ENCODE measurements around the gene MAST2.

Gene MAST2

DNA sequence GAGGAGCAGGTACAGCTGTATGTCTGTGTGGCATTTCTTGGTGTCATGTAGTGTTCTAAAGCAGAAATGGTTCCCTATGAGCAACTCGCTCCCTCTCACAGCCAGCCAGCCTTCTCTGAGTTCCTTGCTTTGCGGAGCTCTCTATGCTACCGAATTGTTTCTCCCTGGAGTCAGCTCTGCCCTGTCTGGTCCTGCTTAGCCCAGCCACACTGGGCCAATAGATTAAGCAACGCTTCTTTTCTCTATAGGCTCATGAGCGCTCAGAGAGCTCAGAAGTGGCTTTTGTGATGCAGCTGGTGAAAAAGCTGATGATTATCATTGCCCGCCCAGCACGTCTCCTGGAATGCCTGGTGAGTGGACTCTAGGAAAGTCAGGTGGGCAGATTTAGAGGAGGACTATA is 215.9 kb downstream of the MAST2 start:
- no peak overlapping the region for H3K27ac ChIP-seq
- TF ChIP-seq, protein P1, sequence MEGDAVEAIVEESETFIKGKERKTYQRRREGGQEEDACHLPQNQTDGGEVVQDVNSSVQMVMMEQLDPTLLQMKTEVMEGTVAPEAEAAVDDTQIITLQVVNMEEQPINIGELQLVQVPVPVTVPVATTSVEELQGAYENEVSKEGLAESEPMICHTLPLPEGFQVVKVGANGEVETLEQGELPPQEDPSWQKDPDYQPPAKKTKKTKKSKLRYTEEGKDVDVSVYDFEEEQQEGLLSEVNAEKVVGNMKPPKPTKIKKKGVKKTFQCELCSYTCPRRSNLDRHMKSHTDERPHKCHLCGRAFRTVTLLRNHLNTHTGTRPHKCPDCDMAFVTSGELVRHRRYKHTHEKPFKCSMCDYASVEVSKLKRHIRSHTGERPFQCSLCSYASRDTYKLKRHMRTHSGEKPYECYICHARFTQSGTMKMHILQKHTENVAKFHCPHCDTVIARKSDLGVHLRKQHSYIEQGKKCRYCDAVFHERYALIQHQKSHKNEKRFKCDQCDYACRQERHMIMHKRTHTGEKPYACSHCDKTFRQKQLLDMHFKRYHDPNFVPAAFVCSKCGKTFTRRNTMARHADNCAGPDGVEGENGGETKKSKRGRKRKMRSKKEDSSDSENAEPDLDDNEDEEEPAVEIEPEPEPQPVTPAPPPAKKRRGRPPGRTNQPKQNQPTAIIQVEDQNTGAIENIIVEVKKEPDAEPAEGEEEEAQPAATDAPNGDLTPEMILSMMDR (conservative IDR thresholded peaks at IDR 0.05): no peak

DNA sequence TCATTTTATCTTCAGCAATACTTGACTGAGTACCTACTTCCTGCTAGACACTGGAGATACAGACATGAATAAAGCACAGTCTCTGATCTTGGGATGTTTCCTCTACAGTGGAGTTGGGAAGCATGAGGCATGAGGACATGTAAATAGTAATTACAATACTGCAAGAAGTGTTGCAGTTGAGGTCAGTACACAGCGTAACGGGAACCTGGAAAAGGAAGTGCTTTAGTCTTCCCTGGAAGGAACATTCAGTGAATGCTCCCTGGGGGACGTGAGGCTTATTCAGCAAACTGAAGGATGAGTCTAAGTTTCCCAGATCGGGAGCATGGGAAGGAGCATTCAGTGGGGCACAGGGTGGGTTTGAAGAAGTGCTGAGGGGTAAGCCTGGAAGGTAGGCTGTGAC is 216.6 kb downstream of the MAST2 start:
- no peak overlapping the region; the same call in 1 of the 2 replicates for H3K27ac ChIP-seq
- TF ChIP-seq, protein P1 (conservative IDR thresholded peaks at IDR 0.05): no peak

DNA sequence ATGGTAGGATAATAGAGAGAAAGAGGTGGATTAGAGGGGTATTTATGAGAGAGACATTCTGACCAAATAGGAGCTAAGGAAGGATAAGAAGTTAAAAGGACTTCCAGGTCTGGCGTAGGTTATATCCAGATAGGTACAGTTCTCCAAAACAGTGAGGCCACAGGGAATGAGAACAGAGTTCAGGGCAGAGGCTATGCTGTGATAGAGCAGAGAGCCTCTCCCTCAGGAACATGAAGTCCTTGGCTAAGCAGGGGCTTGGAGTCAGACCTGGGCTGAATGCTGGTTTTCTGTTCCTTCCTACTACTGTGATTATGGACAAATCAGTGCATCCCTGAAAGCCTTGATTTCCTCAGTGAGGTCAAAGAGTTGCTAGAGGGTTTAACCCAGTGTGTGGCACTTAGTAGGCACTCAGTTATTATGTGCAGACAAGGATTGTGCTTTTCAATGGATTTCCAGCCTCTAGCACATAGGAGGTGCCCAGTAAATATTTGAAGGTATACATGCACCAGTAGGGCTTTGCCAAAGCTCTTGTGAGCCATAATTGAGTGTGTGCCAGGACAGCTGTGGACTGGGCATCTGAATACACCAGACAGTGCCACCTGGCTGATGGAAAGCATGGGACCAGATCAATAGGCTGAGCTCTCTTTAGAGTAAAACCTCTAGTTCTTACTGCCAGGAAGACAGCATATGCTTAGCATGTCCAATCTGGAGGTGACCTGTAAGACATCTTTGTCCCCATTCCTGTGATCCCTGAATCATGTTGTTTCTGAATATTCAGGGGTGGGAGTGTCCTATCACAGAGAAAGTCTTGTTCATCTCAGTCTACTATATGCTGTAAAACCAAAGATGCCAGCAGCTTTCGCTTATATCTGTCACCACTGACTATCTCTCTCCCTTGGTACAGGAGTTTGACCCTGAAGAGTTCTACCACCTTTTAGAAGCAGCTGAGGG is 217.9 kb downstream of the MAST2 start:
- H3K27ac ChIP-seq: peak overlapping the region; percentile 6; the same call in 1 of the 2 replicates
- TF ChIP-seq, protein P1 (conservative IDR thresholded peaks at IDR 0.05): peak; percentile 25; the same call in 1 of the 2 replicates

DNA sequence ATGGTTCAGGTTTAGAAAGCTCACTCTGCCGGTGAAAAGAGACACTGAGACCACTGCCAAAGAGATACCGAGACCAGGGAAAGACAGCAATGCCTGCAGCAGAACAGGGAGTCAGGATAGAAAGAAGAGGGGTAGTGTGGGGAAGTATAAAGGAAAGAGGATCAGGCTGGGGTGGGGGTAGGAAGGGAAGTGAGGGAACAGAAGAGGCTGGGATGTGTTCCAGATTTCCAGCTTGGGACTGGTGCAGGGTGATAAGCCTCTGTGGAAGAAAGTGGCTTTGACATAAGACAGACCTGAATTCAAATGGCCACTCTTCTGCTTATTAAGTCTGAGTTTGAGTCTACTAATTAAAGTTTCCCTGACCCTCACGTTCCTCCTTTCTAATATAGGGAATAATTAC is 223.1 kb downstream of the MAST2 start:
- no peak overlapping the region for H3K27ac ChIP-seq
- TF ChIP-seq, protein P1 (conservative IDR thresholded peaks at IDR 0.05): no peak

DNA sequence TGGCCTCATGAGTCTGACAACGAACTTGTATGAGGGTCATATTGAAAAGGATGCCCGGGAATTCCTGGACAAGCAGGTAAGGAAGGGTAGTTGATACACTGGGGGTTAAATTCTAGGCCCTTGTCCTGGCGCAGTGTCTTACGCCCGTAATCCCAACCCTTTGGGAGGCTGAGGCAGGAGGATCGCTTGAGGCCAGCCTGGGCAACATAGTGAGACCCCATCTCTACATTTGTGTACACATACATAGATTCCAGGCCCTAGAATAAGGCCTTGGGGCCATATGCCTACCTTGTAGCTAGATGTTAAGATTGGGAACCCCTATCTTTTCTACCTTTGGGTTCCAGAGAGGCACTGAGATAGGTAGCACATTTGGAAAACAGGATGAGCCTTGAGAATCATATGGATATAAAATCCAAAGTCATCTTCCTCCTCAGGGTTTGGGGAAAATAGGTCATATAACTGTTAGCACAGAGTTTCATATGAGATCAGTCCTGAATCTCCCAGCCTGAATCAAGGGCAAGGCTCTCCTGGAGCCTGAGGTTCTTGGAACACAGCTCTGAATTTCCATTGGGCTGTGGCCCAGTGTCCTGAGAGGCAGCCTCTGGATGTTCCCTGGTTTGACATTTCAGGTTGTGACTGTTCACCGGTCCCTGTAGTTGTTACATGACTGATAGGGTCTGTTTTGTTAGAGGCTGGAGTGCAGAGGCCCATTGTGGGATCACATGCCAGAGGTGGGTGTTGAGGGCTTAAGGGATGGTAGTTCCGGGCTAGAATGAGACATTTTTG is 224.6 kb downstream of the MAST2 start:
- no peak overlapping the region for H3K27ac ChIP-seq
- TF ChIP-seq, protein P1 (conservative IDR thresholded peaks at IDR 0.05): no peak

DNA sequence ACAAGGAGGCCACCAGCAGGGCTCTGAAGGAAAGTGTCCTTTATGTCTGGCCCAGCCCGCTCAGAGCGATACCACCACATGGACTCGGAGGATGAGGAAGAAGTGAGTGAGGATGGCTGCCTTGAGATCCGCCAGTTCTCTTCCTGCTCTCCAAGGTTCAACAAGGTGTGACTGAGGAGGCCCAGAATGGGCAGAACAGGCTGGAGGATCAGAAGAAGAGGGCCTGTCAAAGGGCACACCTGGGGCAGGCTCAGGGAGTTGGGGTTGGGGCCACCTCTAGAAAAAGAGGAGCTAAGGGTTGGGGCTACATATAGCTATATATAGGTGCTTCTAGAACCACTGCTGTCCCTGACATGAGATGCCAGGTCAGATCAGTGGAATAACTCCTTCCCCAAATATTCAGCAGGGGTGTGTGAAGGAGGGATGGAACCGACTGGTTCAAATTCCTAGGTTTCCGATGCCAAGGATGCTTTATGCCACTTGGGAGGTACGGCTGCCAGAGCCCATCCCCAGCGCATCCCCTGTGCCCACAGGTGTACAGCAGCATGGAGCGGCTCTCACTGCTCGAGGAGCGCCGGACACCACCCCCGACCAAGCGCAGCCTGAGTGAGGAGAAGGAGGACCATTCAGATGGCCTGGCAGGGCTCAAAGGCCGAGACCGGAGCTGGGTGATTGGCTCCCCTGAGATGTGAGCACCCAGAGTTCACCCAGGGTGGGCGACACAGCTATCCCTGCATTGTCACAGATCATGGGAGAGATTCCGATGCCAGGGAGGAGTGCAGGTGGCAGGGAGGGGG is 226.9 kb downstream of the MAST2 start:
- TF ChIP-seq, protein P1 (conservative IDR thresholded peaks at IDR 0.05): no peak
- H3K27ac ChIP-seq: no peak overlapping the region
